ENCODE measurements around the gene ORC4. TPM values are rescaled to one million over a fixed set of nuclear protein-coding genes. Genes with fewer than 3 reads are reported as not detected.
"Not testable (repeated sequence)": the region's sequence is repeated elsewhere in the genome, so short reads cannot be mapped to it uniquely, and the experiment has no call there.

Gene ORC4
- total and polyA plus RNA-seq, 2 of the 8 experiments (the other 6 are each of a cell fraction or from before 2014, with no cell fraction given), result 22.7 to 63.7 TPM

DNA sequence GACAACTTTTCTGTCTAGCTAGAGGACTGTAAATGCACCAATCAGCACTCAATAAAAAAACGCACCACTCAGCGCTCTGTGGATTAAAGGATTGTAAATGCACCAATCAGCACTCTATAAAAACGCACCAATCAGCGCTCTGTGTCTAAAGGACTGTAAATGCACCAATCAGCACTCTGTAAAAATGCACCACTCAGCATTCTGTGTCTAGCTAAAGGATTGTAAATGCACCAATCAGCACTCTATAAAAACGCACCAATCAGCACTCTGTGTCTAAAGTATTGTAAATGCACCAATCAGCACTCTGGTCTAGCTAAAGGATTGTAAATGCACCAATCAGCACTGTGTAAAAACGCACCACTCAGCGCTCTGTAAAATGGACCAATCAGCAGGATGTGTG is 25.6 kb downstream of the ORC4 start:
- peaks cover 3 to 98% of the 10 kb centered on the region in 2 experiments for H3K79me2 ChIP-seq (ENCODE audit: control insufficient read depth in 1 of 2, insufficient read depth in 2 of 2, low read length in 2 of 2)
- H2BK20ac ChIP-seq (ENCODE audit: low read length); H3K23ac ChIP-seq (ENCODE audit: insufficient read length): not testable (repeated sequence)

More for the DNA sequence above, 25.6 kb downstream of the ORC4 start:
- H4K5ac ChIP-seq (ENCODE audit: insufficient read length, low read depth, low read length); H2BK5ac ChIP-seq (ENCODE audit: low read depth, low read length); DNase-seq (ENCODE audit: low read depth in 1 of 2, low spot score in 2 of 2); H4K8ac ChIP-seq (ENCODE audit: extremely low read depth, insufficient read depth, low read length); H2AK5ac ChIP-seq (ENCODE audit: low read depth, low read length); H2AFZ ChIP-seq (ENCODE audit: low read length); H3K27ac ChIP-seq (ENCODE audit: low read depth, low read length); H3K9me3 ChIP-seq (ENCODE audit: insufficient read depth in 2 of 2, low read depth in 1 of 2, low read length in 1 of 2); H3K14ac ChIP-seq (ENCODE audit: insufficient read length); H3K4me3 ChIP-seq (ENCODE audit: extremely low read depth in 1 of 4, insufficient read depth in 2 of 4, low read depth in 3 of 4, low read length in 4 of 4); H4K20me1 ChIP-seq (replicated peaks in 1 of 2; ENCODE audit: control insufficient read depth in 1 of 2, insufficient read depth in 2 of 2, low read length in 2 of 2); H3K18ac ChIP-seq (ENCODE audit: extremely low read depth, low read length); H3K4me2 ChIP-seq (ENCODE audit: insufficient read depth in 1 of 2, low read depth in 2 of 2, low read length in 2 of 2); H2BK15ac ChIP-seq (ENCODE audit: low read length); H3K27me3 ChIP-seq (replicated peaks in 1 of 4; ENCODE audit: control insufficient read depth in 3 of 4, extremely low read depth in 1 of 4, insufficient read depth in 3 of 4, low read length in 3 of 4); H2BK120ac ChIP-seq (replicated peaks; ENCODE audit: low read depth, low read length); H4K91ac ChIP-seq (replicated peaks; ENCODE audit: insufficient read length, low read length); H3K23me2 ChIP-seq (ENCODE audit: low read depth, low read length); H3K56ac ChIP-seq (replicated peaks; ENCODE audit: insufficient read length, low read depth, low read length); H3K9ac ChIP-seq (replicated peaks in 1 of 4; ENCODE audit: extremely low read depth in 1 of 4, low read depth in 3 of 4, low read length in 3 of 4); H3K4ac ChIP-seq (replicated peaks; ENCODE audit: insufficient read length, low read depth, low read length); H3K36me3 ChIP-seq (ENCODE audit: control insufficient read depth in 2 of 4, insufficient read depth in 4 of 4, low read length in 3 of 4); FAIRE-seq; POLR2A ChIA-PET (ENCODE audit: partially characterized antibody); H2BK12ac ChIP-seq (ENCODE audit: low read depth, low read length); H3K4me1 ChIP-seq (replicated peaks in 1 of 4; ENCODE audit: control insufficient read depth in 3 of 4, insufficient read depth in 4 of 4, low read length in 3 of 4); H3K79me1 ChIP-seq (ENCODE audit: low read depth, low read length): not testable (repeated sequence)
- WGBS, 2 experiments (ENCODE audit: extremely low coverage in 1 of 2, insufficient coverage in 1 of 2, insufficient read length in 1 of 2, insufficient replicate concordance in 2 of 2, low coverage in 1 of 2, low lambda C conversion rate in 2 of 2, missing lambda C conversion rate in 1 of 2), result 96% methylated on average over 7 of the region's 7 CpGs; no CpG with 5 or more reads in 1 of the 2 experiments
- CTCF ChIA-PET (ENCODE audit: partially characterized antibody), result interaction anchor here (0.6 to 1.6 kb wide), 4 partner anchors 11 to 513 kb away, joined by 3 to 5 read pairs (median 4); no protein-coding TSS in a partner anchor

All from H1 (cell line).